NCI-H460 (cell line): ENCODE results near the gene CYP2C9. TPM values are rescaled to one million over a fixed set of nuclear protein-coding genes. Genes with fewer than 3 reads are reported as not detected.

ENCODE experiments used
- DNase-seq: peaks from one replicate; pipeline ENCODE4 v3.0.0-alpha.2; 2016; ENCODE audit warnings: low read depth; ENCODE audit errors: extremely low read depth
- small RNA-seq, 2 experiments: library from RNA; depleted of rRNA; stranded (forward); fragments of <200 nt; gene quantifications; one replicate each; pipeline ENCODE3, GENCODE V24; 2014
- total RNA-seq: library from RNA; depleted of rRNA; stranded (reverse); fragments of >200 nt; shearing (Covaris generic); gene quantifications from 2 replicates; pipeline ENCODE4 v1.2.3, GENCODE V29; 2014; rRNA removed

Gene CYP2C9
- total RNA-seq, 1 experiment from 2014 or later: not detected

DNA sequence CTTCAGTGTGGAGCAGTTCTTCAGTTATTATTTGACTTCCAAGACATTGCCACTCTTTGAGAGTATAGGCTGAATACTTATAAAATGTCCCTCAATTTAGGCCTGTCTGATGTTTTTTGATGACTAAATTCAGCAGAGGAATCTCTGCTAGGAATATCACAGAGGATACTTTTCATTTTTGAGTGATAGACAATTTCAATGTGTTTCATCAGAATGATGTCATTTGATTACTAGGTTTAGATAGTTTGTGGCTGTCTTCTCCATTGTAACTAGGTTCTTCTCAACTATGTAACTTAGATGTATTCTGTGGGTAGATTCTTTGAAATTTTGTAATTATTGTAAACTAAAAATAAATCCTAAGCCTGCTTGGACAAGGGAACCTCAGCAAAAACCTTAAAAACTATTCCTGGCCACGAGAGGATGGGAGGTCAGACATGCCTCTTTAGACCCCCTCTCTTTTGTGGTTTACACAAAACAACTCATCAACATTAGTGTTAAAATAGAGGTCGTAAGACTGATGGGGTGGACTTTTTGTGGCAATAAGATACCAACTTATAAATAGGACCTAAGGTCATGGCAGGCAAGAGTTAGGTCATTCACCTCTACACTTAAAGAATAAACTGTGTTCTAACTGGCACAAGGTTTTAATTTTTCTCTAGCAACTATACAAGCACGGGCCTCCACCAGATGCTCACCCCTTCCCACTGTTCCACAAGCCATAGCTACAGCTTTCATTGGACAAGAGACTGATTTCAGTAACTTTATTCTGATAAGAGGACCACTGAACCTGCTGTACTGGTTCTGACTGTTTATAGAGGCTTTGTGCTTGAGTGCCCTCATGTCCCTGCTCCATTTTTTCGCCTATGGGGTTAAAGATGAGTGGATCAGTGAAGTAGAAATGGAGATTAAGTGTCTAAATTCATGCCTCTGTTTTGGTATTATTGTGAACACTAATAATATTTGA lies 97.2 kb downstream of the CYP2C9 start:
- DNase-seq: peak; percentile 14

DNA sequence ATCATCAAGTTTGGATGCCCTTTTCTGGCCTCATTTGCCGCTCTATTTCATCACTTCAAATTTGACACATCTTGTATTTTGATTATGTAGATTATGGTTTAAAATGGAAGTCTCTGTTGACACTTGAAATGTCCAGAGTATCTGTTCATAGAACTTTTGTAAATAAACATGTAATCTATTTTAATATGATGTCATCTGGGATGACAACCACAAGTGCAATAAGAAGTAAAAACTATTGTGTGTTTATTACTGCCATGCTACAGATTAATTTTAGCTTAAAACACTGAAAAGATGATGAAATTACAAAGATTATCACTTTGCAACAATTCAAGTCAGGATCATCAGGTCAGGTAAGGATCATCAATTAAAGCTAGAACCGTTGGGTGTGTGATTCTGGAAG lies 100.8 kb downstream of the CYP2C9 start:
- no peak for DNase-seq

Small RNAs within 50 kb of the gene (small RNA-seq; reads per million reads assigned to genes)
- 0 reads per million in 2 experiments for gene CYP2C60P

Other genes with a start within 250 kb of the CYP2C9 start
- not detected in 2 replicates for gene CYP2C19, start 176.0 kb upstream of the CYP2C9 start, total RNA-seq
- not detected in 2 replicates for gene CYP2C8, start 130.8 kb downstream of the CYP2C9 start, total RNA-seq